ENCODE measurements around the gene LCORL. TPM values are rescaled to one million over a fixed set of nuclear protein-coding genes. Genes with fewer than 3 reads are reported as not detected.

LCORL gene
- total and polyA plus RNA-seq, 2 experiments from 2014 or later, result 21.0 to 28.7 TPM

- Histone ChIP-seq H3K79me2 (replicated peaks; ENCODE audit: insufficient read depth) (no peaks in the 10 kb centered on the region), H3K4me1 (ENCODE audit: insufficient read depth) (no peaks in the 10 kb centered on the region), H3F3A (replicated peaks; ENCODE audit: low read depth) (no peaks in the 10 kb centered on the region), H3K36me3 (ENCODE audit: insufficient read depth) (no peaks in the 10 kb centered on the region), H3K27me3 (ENCODE audit: insufficient read depth) (no peaks in the 10 kb centered on the region), H3K9me2 (ENCODE audit: insufficient read depth) (no peaks in the 10 kb centered on the region), H3K27ac (ENCODE audit: low read depth) (no peak overlapping the region), H2AFZ (no peak overlapping the region), H3K4me3 (no peak overlapping the region), H4K20me1 (replicated peaks; ENCODE audit: insufficient read depth) (no peaks in the 10 kb centered on the region), H3K4me2 (no peak overlapping the region)
- H3K4me1 Mint-ChIP-seq, result no peaks in the 10 kb centered on the region; the same call in 2 of the 3 replicates
- peaks cover 1% of the 10 kb centered on the region for H3K27me3 Mint-ChIP-seq (ENCODE audit: insufficient read depth, low read depth, poor library complexity)
- DNase-seq (ENCODE audit: low spot score) (no peak), ATAC-seq (no peak)
- H3K4me3 Mint-ChIP-seq, result no peak overlapping the region
- H3K9me3 Mint-ChIP-seq, result peaks cover 14% of the 10 kb centered on the region
- H3K27ac Mint-ChIP-seq, result no peak overlapping the region
- H3K36me3 Mint-ChIP-seq (ENCODE audit: low read depth), result peaks cover 2% of the 10 kb centered on the region
- TF ChIP-seq ZNF114 (CRISPR knock-in tag; IDR thresholded peaks at IDR 0.05) (no peak), EZH2phosphoT487 (IDR thresholded peaks at IDR 0.05; ENCODE audit: unreplicated experiment) (no peak), POLR2AphosphoS5 (IDR thresholded peaks at IDR 0.05; ENCODE audit: low read depth) (no peak), ETS1 (IDR thresholded peaks at IDR 0.05) (no peak), CTCF (conservative IDR thresholded peaks at IDR 0.05; ENCODE audit: low read depth in 2 of 2) (no peak), JUNB (IDR thresholded peaks at IDR 0.05; ENCODE audit: unreplicated experiment) (no peak), EZH2 (IDR thresholded peaks at IDR 0.05; ENCODE audit: low read depth, unreplicated experiment) (no peak), NANOG (IDR thresholded peaks at IDR 0.05; ENCODE audit: borderline replicate concordance) (no peak), STAT1 (IDR thresholded peaks at IDR 0.05; ENCODE audit: unreplicated experiment) (no peak), CREB1 (CRISPR knock-in tag; IDR thresholded peaks at IDR 0.05; ENCODE audit: low read depth) (no peak), ZNF331 (CRISPR knock-in tag; IDR thresholded peaks at IDR 0.05; ENCODE audit: low read depth) (no peak)
- TF ChIP-seq, protein P1, sequence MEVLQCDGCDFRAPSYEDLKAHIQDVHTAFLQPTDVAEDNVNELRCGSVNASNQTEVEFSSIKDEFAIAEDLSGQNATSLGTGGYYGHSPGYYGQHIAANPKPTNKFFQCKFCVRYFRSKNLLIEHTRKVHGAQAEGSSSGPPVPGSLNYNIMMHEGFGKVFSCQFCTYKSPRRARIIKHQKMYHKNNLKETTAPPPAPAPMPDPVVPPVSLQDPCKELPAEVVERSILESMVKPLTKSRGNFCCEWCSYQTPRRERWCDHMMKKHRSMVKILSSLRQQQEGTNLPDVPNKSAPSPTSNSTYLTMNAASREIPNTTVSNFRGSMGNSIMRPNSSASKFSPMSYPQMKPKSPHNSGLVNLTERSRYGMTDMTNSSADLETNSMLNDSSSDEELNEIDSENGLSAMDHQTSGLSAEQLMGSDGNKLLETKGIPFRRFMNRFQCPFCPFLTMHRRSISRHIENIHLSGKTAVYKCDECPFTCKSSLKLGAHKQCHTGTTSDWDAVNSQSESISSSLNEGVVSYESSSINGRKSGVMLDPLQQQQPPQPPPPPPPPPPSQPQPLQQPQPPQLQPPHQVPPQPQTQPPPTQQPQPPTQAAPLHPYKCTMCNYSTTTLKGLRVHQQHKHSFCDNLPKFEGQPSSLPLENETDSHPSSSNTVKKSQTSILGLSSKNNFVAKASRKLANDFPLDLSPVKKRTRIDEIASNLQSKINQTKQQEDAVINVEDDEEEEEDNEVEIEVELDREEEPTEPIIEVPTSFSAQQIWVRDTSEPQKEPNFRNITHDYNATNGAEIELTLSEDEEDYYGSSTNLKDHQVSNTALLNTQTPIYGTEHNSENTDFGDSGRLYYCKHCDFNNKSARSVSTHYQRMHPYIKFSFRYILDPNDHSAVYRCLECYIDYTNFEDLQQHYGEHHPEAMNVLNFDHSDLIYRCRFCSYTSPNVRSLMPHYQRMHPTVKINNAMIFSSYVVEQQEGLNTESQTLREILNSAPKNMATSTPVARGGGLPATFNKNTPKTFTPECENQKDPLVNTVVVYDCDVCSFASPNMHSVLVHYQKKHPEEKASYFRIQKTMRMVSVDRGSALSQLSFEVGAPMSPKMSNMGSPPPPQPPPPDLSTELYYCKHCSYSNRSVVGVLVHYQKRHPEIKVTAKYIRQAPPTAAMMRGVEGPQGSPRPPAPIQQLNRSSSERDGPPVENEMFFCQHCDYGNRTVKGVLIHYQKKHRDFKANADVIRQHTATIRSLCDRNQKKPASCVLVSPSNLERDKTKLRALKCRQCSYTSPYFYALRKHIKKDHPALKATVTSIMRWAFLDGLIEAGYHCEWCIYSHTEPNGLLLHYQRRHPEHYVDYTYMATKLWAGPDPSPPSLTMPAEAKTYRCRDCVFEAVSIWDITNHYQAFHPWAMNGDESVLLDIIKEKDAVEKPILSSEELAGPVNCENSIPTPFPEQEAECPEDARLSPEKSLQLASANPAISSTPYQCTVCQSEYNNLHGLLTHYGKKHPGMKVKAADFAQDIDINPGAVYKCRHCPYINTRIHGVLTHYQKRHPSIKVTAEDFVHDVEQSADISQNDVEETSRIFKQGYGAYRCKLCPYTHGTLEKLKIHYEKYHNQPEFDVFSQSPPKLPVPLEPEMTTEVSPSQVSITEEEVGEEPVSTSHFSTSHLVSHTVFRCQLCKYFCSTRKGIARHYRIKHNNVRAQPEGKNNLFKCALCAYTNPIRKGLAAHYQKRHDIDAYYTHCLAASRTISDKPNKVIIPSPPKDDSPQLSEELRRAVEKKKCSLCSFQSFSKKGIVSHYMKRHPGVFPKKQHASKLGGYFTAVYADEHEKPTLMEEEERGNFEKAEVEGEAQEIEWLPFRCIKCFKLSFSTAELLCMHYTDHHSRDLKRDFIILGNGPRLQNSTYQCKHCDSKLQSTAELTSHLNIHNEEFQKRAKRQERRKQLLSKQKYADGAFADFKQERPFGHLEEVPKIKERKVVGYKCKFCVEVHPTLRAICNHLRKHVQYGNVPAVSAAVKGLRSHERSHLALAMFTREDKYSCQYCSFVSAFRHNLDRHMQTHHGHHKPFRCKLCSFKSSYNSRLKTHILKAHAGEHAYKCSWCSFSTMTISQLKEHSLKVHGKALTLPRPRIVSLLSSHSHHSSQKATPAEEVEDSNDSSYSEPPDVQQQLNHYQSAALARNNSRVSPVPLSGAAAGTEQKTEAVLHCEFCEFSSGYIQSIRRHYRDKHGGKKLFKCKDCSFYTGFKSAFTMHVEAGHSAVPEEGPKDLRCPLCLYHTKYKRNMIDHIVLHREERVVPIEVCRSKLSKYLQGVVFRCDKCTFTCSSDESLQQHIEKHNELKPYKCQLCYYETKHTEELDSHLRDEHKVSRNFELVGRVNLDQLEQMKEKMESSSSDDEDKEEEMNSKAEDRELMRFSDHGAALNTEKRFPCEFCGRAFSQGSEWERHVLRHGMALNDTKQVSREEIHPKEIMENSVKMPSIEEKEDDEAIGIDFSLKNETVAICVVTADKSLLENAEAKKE (CRISPR knock-in tag; IDR thresholded peaks at IDR 0.05), result no peak
- TF ChIP-seq, protein P2, sequence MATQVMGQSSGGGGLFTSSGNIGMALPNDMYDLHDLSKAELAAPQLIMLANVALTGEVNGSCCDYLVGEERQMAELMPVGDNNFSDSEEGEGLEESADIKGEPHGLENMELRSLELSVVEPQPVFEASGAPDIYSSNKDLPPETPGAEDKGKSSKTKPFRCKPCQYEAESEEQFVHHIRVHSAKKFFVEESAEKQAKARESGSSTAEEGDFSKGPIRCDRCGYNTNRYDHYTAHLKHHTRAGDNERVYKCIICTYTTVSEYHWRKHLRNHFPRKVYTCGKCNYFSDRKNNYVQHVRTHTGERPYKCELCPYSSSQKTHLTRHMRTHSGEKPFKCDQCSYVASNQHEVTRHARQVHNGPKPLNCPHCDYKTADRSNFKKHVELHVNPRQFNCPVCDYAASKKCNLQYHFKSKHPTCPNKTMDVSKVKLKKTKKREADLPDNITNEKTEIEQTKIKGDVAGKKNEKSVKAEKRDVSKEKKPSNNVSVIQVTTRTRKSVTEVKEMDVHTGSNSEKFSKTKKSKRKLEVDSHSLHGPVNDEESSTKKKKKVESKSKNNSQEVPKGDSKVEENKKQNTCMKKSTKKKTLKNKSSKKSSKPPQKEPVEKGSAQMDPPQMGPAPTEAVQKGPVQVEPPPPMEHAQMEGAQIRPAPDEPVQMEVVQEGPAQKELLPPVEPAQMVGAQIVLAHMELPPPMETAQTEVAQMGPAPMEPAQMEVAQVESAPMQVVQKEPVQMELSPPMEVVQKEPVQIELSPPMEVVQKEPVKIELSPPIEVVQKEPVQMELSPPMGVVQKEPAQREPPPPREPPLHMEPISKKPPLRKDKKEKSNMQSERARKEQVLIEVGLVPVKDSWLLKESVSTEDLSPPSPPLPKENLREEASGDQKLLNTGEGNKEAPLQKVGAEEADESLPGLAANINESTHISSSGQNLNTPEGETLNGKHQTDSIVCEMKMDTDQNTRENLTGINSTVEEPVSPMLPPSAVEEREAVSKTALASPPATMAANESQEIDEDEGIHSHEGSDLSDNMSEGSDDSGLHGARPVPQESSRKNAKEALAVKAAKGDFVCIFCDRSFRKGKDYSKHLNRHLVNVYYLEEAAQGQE (IDR thresholded peaks at IDR 0.05; ENCODE audit: unreplicated experiment), result no peak
These were observed 41.5 kb upstream of the LCORL start for GRCh38 chr4:18063079-18063478.
